ENCODE measurements around the gene PKN2. TPM values are rescaled to one million over a fixed set of nuclear protein-coding genes. Genes with fewer than 3 reads are reported as not detected.
"Not testable (repeated sequence)": the region's sequence is repeated elsewhere in the genome, so short reads cannot be mapped to it uniquely, and the experiment has no call there.

The PKN2 gene
- total RNA-seq, 1 donor from 2014 or later = 23.9 TPM

DNA sequence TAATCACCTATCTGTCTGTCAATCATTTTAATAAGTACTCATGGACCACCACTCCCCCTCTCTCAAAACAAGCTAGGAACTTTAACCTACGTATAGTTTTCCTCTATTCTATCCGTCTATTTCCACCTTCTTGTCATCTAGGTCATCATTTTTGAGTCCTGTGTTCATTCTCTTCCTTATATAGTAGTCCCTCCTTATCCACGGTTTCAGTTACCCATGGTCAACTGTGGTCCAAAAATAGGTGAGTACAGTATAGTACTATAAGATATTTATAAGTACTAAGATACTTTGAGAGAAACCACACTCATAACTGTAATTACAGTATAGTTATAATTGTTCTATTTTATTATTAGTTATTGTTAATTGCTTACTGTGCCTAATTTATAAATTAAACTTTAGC lies 7.5 kb downstream of the PKN2 start:
- TF ChIP-seq, protein P1, sequence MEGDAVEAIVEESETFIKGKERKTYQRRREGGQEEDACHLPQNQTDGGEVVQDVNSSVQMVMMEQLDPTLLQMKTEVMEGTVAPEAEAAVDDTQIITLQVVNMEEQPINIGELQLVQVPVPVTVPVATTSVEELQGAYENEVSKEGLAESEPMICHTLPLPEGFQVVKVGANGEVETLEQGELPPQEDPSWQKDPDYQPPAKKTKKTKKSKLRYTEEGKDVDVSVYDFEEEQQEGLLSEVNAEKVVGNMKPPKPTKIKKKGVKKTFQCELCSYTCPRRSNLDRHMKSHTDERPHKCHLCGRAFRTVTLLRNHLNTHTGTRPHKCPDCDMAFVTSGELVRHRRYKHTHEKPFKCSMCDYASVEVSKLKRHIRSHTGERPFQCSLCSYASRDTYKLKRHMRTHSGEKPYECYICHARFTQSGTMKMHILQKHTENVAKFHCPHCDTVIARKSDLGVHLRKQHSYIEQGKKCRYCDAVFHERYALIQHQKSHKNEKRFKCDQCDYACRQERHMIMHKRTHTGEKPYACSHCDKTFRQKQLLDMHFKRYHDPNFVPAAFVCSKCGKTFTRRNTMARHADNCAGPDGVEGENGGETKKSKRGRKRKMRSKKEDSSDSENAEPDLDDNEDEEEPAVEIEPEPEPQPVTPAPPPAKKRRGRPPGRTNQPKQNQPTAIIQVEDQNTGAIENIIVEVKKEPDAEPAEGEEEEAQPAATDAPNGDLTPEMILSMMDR (conservative IDR thresholded peaks at IDR 0.05; ENCODE audit: low read depth, low read length) = no peak
- no peak for DNase-seq (ENCODE audit: low read depth)

DNA sequence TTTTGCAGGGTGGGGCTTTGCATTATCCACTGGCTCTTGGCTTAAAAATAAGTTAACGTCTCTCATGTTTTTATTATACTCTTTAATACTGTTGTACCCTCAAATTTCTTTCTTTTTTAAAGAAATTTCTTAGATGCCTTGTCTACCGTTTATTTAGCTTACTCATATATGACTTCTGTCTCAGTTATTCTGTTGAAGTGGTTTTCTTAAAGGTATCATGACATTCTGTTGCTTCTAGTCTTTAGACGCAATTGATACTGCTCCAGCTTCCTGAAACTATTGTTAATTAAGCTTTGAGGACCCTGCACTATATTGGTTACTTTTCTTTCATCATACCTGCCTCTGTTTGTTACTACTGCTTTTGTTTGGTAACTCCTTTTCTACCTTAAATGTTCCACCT lies 11.7 kb downstream of the PKN2 start:
- no peak for DNase-seq (ENCODE audit: low read depth)
- TF ChIP-seq, protein P1 (conservative IDR thresholded peaks at IDR 0.05; ENCODE audit: low read depth, low read length) = no peak
- H3K4me3 ChIP-seq (ENCODE audit: low read depth, low read length) = no peak overlapping the region

More for the DNA sequence above, 7.5 kb downstream of the PKN2 start:
- no peak overlapping the region for H3K4me3 ChIP-seq (ENCODE audit: low read depth, low read length)

DNA sequence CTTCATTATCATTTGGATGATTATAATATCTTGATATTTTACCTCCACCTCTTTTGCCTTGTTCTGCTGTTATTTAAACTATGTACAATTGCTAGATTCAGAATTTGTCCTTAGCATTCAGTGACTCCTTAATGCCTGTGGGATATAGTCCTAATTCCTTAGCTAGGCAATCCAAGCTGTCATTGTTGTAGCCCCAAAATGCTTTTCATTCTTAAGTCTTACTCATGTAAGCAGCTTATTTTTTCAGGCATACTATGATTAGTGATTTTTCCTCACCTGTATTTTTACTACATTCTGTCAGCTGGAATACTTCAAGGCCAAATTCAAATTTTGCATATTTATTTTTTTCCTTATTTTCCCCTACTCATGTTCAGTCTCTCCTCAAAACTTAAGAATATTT lies 13.4 kb downstream of the PKN2 start:
- TF ChIP-seq, protein P1 (conservative IDR thresholded peaks at IDR 0.05; ENCODE audit: low read depth, low read length) = no peak
- no peak overlapping the region for H3K4me3 ChIP-seq (ENCODE audit: low read depth, low read length)
- DNase-seq (ENCODE audit: low read depth) = no peak

- TF ChIP-seq, protein P1 (conservative IDR thresholded peaks at IDR 0.05; ENCODE audit: low read depth, low read length) = no peak
- no peak for DNase-seq (ENCODE audit: low read depth)
- no peak overlapping the region for H3K4me3 ChIP-seq (ENCODE audit: low read depth, low read length)
Measured at GRCh38 chr1:88698140-88698539, 14.1 kb downstream of the PKN2 start.

DNA sequence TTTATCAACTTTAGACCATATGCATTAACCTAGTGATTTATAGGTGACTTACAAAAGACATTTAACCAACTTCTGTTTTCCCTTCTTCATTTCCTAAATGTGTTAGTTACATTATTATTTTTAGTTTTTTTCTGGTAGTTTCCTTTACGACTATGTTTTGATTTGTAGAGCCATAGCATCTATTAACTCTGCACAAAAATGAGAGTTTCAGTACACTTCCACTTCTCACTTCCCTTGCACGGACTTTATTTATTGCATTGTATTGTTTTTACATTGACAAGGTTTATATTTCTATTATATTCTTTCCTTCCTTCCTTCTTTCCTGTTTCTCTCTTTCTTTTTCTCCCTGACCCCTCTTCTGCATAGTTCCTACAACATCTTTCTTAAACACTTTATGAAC lies 14.7 kb downstream of the PKN2 start:
- no peak overlapping the region for H3K4me3 ChIP-seq (ENCODE audit: low read depth, low read length)

GRCh38 chr1:88700425-88701013 lies 16.4 kb downstream of the PKN2 start:
- TF ChIP-seq, protein P1 (conservative IDR thresholded peaks at IDR 0.05; ENCODE audit: low read depth, low read length) = no peak
- H3K4me3 ChIP-seq (ENCODE audit: low read depth, low read length) = no peak overlapping the region
- no peak for DNase-seq (ENCODE audit: low read depth)

More for the DNA sequence above, 14.7 kb downstream of the PKN2 start:
- TF ChIP-seq, protein P1 (conservative IDR thresholded peaks at IDR 0.05; ENCODE audit: low read depth, low read length) = no peak
- no peak for DNase-seq (ENCODE audit: low read depth)

GRCh38 chr1:88701275-88701674 lies 17.2 kb downstream of the PKN2 start:
- DNase-seq (ENCODE audit: low read depth) = no peak
- TF ChIP-seq, protein P1 (conservative IDR thresholded peaks at IDR 0.05; ENCODE audit: low read depth, low read length) = no peak
- no peak overlapping the region for H3K4me3 ChIP-seq (ENCODE audit: low read depth, low read length)

GRCh38 chr1:88701793-88702192 lies 17.7 kb downstream of the PKN2 start:
- not testable (repeated sequence) for H3K4me3 ChIP-seq (ENCODE audit: low read depth, low read length); DNase-seq (ENCODE audit: low read depth)

All from epithelial cell of proximal tubule (primary cell).